ENCODE results near the gene NRAP. TPM values are rescaled to one million over a fixed set of nuclear protein-coding genes. Genes with fewer than 3 reads are reported as not detected.
A peak's percentile ranks its signal among the peaks of the same experiment; 100 is the strongest.

NRAP gene
- total and polyA plus RNA-seq, 2 donors = 0.05 to 0.07 TPM

DNA sequence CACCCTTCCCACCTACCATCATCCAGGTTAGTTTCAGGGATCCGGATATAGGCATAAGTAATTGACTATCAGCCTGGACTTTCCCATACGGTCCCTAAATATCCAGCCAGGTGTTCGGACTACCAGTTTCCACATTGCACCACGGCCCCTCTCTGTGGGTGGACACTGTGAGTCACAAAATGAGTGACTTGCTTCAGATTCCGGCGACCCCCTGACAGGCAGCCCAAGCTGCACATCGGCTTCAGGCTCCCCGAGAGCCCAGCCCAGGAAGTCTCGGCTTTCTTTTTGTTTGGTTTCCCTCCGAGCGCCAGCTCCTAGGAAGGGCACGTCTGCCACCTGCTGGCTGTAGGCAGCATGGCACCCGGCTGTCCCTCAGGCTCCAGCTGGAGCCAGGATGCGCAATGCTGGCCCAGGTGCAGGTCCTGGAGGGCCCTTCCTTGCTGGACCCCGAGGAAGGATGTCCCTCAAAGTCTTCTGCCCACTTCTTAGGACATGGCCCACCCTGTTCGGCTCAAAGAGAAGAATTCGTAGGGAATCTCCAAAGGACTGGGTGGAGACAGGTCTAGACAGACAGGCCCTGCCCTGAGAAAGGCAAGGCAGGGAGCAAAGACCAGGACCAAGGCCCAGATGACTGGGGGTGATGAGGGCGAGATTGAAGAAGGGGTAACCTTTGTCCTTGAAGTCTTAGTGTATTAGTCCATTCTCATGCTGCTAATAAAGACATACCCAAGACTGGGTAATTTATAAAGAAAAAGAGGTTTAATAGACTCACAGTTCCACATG is 100.3 kb downstream of the NRAP start:
- peak overlapping the region; percentile 7 to 38 for H3K4me3 ChIP-seq (ENCODE audit: low read length in 2 of 2)
- DNase-seq (ENCODE audit: low read depth in 6 of 9, low spot score in 9 of 9) = peak; percentile 34 to 85 (median 57)
- no peaks in the 10 kb centered on the region for H3K36me3 ChIP-seq (ENCODE audit: control insufficient read depth in 2 of 2, insufficient read depth in 2 of 2, low read length in 1 of 2)
- peaks cover 3 to 14% of the 10 kb centered on the region in 2 donors for H3K4me1 ChIP-seq (ENCODE audit: control insufficient read depth in 2 of 2, insufficient read depth in 2 of 2, low read length in 2 of 2)
- H3K27ac ChIP-seq (ENCODE audit: low read depth in 1 of 2, low read length in 1 of 2) = no peak overlapping the region
- 22% methylated on average over 18 of the region's 18 CpGs for WGBS
- peaks cover 0 to 8% of the 10 kb centered on the region in 2 donors for H3K9me3 ChIP-seq (ENCODE audit: control insufficient read depth in 2 of 2, insufficient read depth in 1 of 2, low read length in 1 of 2)
- H3K27me3 ChIP-seq (ENCODE audit: control insufficient read depth in 2 of 2, insufficient read depth in 1 of 2, low read length in 1 of 2) = peaks cover under 1 to 16% of the 10 kb centered on the region in 2 donors

DNA sequence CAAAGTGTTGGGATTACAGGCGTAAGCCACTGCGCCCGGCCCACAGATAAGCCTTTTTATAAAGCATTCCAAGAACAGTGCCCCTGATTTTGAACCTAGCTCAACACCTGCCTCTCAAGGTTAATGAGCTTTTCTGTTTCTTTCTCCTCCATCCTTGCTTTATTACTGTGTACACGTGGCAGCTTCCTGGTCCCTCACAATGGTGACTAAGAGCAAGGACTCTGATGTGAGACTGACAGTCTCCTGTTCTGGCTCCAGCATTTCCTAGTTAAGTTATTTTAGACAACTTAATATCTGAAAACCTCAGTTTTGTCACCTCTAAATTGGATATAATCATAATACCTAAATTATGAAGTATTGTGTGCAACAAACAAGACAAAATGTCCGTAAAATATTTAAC is 101.1 kb downstream of the NRAP start:
- no peak for DNase-seq (ENCODE audit: low read depth in 6 of 9, low spot score in 9 of 9)
- no peak overlapping the region for H3K27ac ChIP-seq (ENCODE audit: low read depth in 1 of 2, low read length in 1 of 2)
- peaks cover 0 to 7% of the 10 kb centered on the region in 2 donors for H3K9me3 ChIP-seq (ENCODE audit: control insufficient read depth in 2 of 2, insufficient read depth in 1 of 2, low read length in 1 of 2)
- peaks cover 8 to 24% of the 10 kb centered on the region in 2 donors for H3K27me3 ChIP-seq (ENCODE audit: control insufficient read depth in 2 of 2, insufficient read depth in 1 of 2, low read length in 1 of 2)
- H3K36me3 ChIP-seq (ENCODE audit: control insufficient read depth in 2 of 2, insufficient read depth in 2 of 2, low read length in 1 of 2) = no peaks in the 10 kb centered on the region
- H3K4me3 ChIP-seq (ENCODE audit: low read length in 2 of 2) = no peak overlapping the region
- WGBS = 96% methylated on average over 5 of the region's 5 CpGs
- peaks cover 3 to 13% of the 10 kb centered on the region in 2 donors for H3K4me1 ChIP-seq (ENCODE audit: control insufficient read depth in 2 of 2, insufficient read depth in 2 of 2, low read length in 2 of 2)

DNA sequence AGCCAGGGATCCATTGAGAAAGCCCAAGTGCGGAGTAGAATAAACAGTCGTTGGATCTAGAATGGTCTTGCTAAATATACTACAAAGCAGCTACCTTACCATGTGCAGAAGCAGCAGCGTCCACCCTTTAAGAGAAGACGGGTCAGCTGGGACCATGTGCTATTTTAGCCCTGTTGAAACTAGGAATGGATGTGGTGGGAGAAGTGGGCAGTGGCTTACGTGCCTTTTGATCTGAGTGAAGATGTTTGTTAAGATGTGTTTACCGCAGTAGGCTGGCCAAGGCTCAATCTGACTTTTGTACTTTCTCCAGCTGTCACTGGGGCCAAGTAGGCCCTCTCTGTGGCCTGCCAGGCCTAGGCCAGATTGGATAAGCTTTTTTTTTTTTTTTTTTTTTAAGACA is 101.8 kb downstream of the NRAP start:
- DNase-seq (ENCODE audit: low read depth in 6 of 9, low spot score in 9 of 9) = no peak
- no peak overlapping the region for H3K4me3 ChIP-seq (ENCODE audit: low read length in 2 of 2)
- no peak overlapping the region for H3K27ac ChIP-seq (ENCODE audit: low read depth in 1 of 2, low read length in 1 of 2)
- 98% methylated on average over 6 of the region's 6 CpGs for WGBS
- peaks cover 0 to 8% of the 10 kb centered on the region in 2 donors for H3K4me1 ChIP-seq (ENCODE audit: control insufficient read depth in 2 of 2, insufficient read depth in 2 of 2, low read length in 2 of 2)
- no peaks in the 10 kb centered on the region for H3K36me3 ChIP-seq (ENCODE audit: control insufficient read depth in 2 of 2, insufficient read depth in 2 of 2, low read length in 1 of 2)
- peaks cover 0 to under 1% of the 10 kb centered on the region in 2 donors for H3K9me3 ChIP-seq (ENCODE audit: control insufficient read depth in 2 of 2, insufficient read depth in 1 of 2, low read length in 1 of 2)
- H3K27me3 ChIP-seq (ENCODE audit: control insufficient read depth in 2 of 2, insufficient read depth in 1 of 2, low read length in 1 of 2) = peaks cover 13 to 30% of the 10 kb centered on the region in 2 donors

DNA sequence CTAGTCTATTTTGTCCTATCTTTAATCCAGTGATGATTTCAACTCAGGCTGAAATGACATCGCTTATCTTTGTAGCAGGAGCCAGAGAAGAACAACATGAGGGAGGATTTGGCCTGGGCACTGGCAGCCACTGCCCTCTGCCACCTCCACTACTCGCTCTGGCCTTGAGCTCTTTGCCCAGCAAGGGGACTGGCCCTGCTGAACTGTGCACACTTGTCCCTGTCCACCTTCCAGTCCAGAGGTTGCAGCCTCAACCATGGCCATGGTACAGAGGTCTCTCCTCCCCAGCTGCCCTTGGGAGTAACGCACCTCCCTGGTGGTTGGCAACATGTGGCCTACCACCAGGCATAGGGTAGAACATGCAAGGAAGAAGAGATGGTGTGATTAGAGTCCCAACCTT is 102.6 kb downstream of the NRAP start:
- Histone ChIP-seq H3K4me3 (ENCODE audit: low read length in 2 of 2) (no peak overlapping the region), H3K27me3 (ENCODE audit: control insufficient read depth in 2 of 2, insufficient read depth in 1 of 2, low read length in 1 of 2) (peaks cover 14 to 35% of the 10 kb centered on the region in 2 donors), H3K27ac (ENCODE audit: low read depth in 1 of 2, low read length in 1 of 2) (no peak overlapping the region), H3K9me3 (ENCODE audit: control insufficient read depth in 2 of 2, insufficient read depth in 1 of 2, low read length in 1 of 2) (no peaks in the 10 kb centered on the region), H3K36me3 (ENCODE audit: control insufficient read depth in 2 of 2, insufficient read depth in 2 of 2, low read length in 1 of 2) (no peaks in the 10 kb centered on the region), H3K4me1 (ENCODE audit: control insufficient read depth in 2 of 2, insufficient read depth in 2 of 2, low read length in 2 of 2) (peaks cover 0 to 3% of the 10 kb centered on the region in 2 donors)
- WGBS = over 99% methylated on average over 3 of the region's 3 CpGs
- no peak for DNase-seq (ENCODE audit: low read depth in 6 of 9, low spot score in 9 of 9)

DNA sequence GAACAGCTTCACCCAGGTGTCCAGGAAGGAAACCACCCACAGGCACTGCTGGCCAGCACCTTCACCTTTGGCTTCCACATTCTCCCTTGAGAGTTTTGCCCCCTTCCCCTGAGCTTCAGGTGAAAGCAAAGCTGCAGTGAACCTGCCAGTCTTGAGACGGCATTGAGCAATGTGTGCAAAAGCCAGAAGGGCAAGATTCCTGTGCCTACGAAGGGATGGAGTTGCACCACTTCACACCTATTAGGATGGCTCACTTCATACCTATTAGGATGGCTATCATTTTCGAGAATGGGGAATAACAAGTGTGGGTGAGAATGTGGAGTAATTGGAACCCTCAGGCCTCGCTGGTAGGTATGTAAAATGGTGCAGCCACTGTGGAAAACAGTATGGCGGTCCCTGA is 103.8 kb downstream of the NRAP start:
- DNase-seq (ENCODE audit: low read depth in 6 of 9, low spot score in 9 of 9) = no peak
- Histone ChIP-seq H3K27ac (ENCODE audit: low read depth in 1 of 2, low read length in 1 of 2) (no peak overlapping the region), H3K27me3 (ENCODE audit: control insufficient read depth in 2 of 2, insufficient read depth in 1 of 2, low read length in 1 of 2) (peaks cover 14 to 41% of the 10 kb centered on the region in 2 donors), H3K4me3 (ENCODE audit: low read length in 2 of 2) (no peak overlapping the region), H3K36me3 (ENCODE audit: control insufficient read depth in 2 of 2, insufficient read depth in 2 of 2, low read length in 1 of 2) (no peaks in the 10 kb centered on the region), H3K4me1 (ENCODE audit: control insufficient read depth in 2 of 2, insufficient read depth in 2 of 2, low read length in 2 of 2) (peaks cover 0 to 3% of the 10 kb centered on the region in 2 donors), H3K9me3 (ENCODE audit: control insufficient read depth in 2 of 2, insufficient read depth in 1 of 2, low read length in 1 of 2) (no peaks in the 10 kb centered on the region)
- WGBS = 81% methylated on average over 5 of the region's 5 CpGs

DNA sequence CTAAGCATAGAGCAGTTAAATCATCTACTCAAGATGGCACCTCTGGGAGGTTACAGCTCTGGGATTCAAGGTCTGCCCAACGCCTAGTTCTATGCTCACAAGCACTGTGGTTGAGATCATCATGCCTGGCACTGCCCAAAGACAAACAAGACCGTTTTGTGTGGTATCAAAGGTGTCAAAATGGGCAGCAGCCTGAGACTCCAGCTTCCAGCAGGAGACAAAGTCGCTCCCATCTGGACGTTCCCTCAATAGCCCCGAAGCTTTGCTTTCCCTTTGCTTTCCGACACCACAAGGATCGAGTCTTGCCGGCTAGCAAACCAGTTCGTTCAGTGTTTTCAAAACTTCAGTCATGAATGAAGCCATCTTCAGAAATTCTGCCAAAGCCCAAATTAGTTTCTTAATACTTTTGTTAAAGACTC is 105.9 kb downstream of the NRAP start:
- Histone ChIP-seq H3K27ac (ENCODE audit: low read depth in 1 of 2, low read length in 1 of 2) (no peak overlapping the region), H3K4me1 (ENCODE audit: control insufficient read depth in 2 of 2, insufficient read depth in 2 of 2, low read length in 2 of 2) (peaks cover 0 to 8% of the 10 kb centered on the region in 2 donors), H3K27me3 (ENCODE audit: control insufficient read depth in 2 of 2, insufficient read depth in 1 of 2, low read length in 1 of 2) (peaks cover 14 to 49% of the 10 kb centered on the region in 2 donors), H3K36me3 (ENCODE audit: control insufficient read depth in 2 of 2, insufficient read depth in 2 of 2, low read length in 1 of 2) (no peaks in the 10 kb centered on the region), H3K4me3 (ENCODE audit: low read length in 2 of 2) (no peak overlapping the region), H3K9me3 (ENCODE audit: control insufficient read depth in 2 of 2, insufficient read depth in 1 of 2, low read length in 1 of 2) (no peaks in the 10 kb centered on the region)
- no peak for DNase-seq (ENCODE audit: low read depth in 6 of 9, low spot score in 9 of 9)
- 49% methylated on average over 9 of the region's 9 CpGs for WGBS

DNA sequence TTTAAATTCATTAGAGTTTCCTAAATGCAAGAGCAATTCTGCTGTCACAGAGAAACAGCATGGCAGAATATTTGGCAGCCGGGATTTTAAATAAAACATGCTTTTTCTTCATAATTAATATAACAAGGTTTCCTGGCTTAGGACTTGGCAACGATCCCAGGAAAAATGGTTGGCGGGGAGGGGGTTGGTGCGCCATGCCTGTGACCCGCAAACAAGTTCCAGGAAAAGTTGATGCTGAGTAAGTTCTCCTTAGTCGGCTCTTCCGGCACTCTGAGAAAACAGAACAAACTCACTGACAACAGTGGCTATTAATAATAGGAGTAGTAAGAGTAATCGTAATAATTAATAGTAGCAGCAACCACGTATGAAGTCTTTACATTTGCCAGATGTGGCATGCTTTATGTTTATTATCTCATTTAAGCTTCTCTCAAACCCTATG is 106.4 kb downstream of the NRAP start:
- Histone ChIP-seq H3K4me1 (ENCODE audit: control insufficient read depth in 2 of 2, insufficient read depth in 2 of 2, low read length in 2 of 2) (peaks cover 0 to 8% of the 10 kb centered on the region in 2 donors), H3K27ac (ENCODE audit: low read depth in 1 of 2, low read length in 1 of 2) (no peak overlapping the region), H3K27me3 (ENCODE audit: control insufficient read depth in 2 of 2, insufficient read depth in 1 of 2, low read length in 1 of 2) (peaks cover 14 to 49% of the 10 kb centered on the region in 2 donors), H3K4me3 (ENCODE audit: low read length in 2 of 2) (no peak overlapping the region), H3K36me3 (ENCODE audit: control insufficient read depth in 2 of 2, insufficient read depth in 2 of 2, low read length in 1 of 2) (no peaks in the 10 kb centered on the region), H3K9me3 (ENCODE audit: control insufficient read depth in 2 of 2, insufficient read depth in 1 of 2, low read length in 1 of 2) (no peaks in the 10 kb centered on the region)
- 19% methylated on average over 9 of the region's 9 CpGs for WGBS
- DNase-seq (ENCODE audit: low read depth in 6 of 9, low spot score in 9 of 9) = no peak

DNA sequence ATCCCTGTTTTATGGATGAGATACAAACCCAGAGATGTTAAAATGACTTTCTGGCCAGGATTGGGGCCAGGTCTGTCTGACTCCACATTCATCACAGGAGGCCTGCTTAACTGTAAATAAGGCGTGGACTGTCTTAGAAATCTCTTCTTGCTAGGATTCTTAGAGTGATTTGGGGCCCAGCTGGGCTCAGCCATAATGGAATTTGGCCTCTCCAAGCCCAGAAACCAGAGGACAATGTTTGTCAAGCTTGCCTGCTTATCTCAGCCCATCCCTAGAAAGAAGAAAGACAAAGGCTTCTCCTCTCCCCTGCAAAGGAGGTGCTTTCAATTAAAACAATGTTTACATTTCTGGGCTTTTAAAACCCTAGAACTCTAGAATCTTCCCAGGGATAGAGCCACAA is 108.1 kb downstream of the NRAP start:
- Histone ChIP-seq H3K27ac (ENCODE audit: low read depth in 1 of 2, low read length in 1 of 2) (no peak overlapping the region), H3K9me3 (ENCODE audit: control insufficient read depth in 2 of 2, insufficient read depth in 1 of 2, low read length in 1 of 2) (no peaks in the 10 kb centered on the region), H3K27me3 (ENCODE audit: control insufficient read depth in 2 of 2, insufficient read depth in 1 of 2, low read length in 1 of 2) (peaks cover 14 to 49% of the 10 kb centered on the region in 2 donors), H3K4me3 (ENCODE audit: low read length in 2 of 2) (no peak overlapping the region), H3K4me1 (ENCODE audit: control insufficient read depth in 2 of 2, insufficient read depth in 2 of 2, low read length in 2 of 2) (peaks cover 0 to 8% of the 10 kb centered on the region in 2 donors), H3K36me3 (ENCODE audit: control insufficient read depth in 2 of 2, insufficient read depth in 2 of 2, low read length in 1 of 2) (no peaks in the 10 kb centered on the region)
- 88% methylated on average over 1 of the region's 1 CpG for WGBS
- DNase-seq (ENCODE audit: low read depth in 6 of 9, low spot score in 9 of 9) = no peak

DNA sequence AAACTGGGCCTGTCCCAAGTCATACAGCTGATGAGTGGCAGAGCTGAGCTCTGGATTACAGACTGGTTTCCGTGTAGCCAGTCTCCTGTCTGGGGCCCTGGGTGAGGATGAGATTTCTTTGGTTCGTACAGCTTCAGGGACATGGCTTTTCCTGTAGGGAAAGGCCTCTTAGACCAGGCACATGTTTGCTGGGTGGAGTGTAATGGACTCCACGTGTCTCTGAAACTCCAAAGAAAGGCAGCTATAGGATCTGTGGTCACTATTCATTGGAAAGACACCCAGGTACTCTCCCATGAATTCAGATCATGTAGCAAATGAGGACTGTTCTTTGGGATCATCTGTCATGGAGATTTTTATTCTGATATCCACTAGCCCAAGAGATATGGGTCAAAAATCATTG is 108.6 kb downstream of the NRAP start:
- Histone ChIP-seq H3K36me3 (ENCODE audit: control insufficient read depth in 2 of 2, insufficient read depth in 2 of 2, low read length in 1 of 2) (no peaks in the 10 kb centered on the region), H3K9me3 (ENCODE audit: control insufficient read depth in 2 of 2, insufficient read depth in 1 of 2, low read length in 1 of 2) (no peaks in the 10 kb centered on the region), H3K27me3 (ENCODE audit: control insufficient read depth in 2 of 2, insufficient read depth in 1 of 2, low read length in 1 of 2) (peaks cover 14 to 49% of the 10 kb centered on the region in 2 donors), H3K27ac (ENCODE audit: low read depth in 1 of 2, low read length in 1 of 2) (no peak overlapping the region), H3K4me3 (ENCODE audit: low read length in 2 of 2) (no peak overlapping the region), H3K4me1 (ENCODE audit: control insufficient read depth in 2 of 2, insufficient read depth in 2 of 2, low read length in 2 of 2) (peaks cover 0 to 8% of the 10 kb centered on the region in 2 donors)
- DNase-seq (ENCODE audit: low read depth in 6 of 9, low spot score in 9 of 9) = no peak
- WGBS = 97% methylated on average over 3 of the region's 3 CpGs

Data from thymus (tissue), 11 donors.